T-helper 9 cell (primary cell): ENCODE measurements around the gene GRIK4.

ENCODE experiments used
- DNase-seq: peaks from one replicate; pipeline ENCODE4 v3.0.0-alpha.2; 2020

Gene GRIK4

DNA sequence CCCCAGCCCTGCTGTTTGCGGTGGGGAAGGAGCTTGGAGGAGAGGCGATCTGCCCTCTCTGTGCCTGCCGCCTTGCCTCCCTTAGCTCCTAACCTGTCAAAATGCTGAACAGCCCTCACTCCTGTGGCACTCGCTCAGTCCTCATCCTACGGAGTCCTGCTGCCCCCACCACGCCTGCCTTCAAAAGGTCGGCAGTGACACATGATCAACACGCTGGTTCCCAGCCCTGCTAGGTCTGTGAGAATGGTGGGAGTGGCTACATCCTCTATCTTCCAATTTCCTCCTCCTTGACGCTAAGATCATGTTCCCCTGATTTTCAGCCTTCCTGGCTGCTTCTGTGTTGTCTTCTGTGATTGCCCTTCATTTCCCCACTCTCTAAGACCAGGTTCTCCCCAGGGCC is 392.1 kb downstream of the GRIK4 start:
- no peak for DNase-seq

- DNase-seq: no peak
Measured at GRCh38 chr11:120904116-120904515, 392.6 kb downstream of the GRIK4 start.

DNA sequence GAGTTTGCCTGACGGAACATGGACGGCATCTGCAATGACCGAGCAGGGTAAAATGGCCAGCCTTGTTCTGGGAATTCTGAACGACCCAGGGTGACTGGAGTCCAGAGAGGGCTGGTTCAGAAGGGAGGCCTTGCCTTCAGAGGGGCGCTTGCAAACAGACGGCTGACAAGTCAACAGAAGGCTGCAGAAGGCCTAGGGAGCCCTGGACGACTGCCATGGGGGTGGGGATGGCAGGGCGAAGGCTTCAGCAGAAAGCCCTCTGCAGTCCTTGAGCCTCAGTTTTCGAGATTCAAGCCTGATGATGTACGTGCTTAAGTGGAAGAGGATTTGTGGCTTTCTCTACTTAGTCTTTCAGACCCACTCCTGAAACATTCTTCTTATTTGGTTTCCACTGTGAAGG is 395.2 kb downstream of the GRIK4 start:
- DNase-seq: no peak

GRCh38 chr11:120907971-120908370 is 396.4 kb downstream of the GRIK4 start:
- no peak for DNase-seq

DNA sequence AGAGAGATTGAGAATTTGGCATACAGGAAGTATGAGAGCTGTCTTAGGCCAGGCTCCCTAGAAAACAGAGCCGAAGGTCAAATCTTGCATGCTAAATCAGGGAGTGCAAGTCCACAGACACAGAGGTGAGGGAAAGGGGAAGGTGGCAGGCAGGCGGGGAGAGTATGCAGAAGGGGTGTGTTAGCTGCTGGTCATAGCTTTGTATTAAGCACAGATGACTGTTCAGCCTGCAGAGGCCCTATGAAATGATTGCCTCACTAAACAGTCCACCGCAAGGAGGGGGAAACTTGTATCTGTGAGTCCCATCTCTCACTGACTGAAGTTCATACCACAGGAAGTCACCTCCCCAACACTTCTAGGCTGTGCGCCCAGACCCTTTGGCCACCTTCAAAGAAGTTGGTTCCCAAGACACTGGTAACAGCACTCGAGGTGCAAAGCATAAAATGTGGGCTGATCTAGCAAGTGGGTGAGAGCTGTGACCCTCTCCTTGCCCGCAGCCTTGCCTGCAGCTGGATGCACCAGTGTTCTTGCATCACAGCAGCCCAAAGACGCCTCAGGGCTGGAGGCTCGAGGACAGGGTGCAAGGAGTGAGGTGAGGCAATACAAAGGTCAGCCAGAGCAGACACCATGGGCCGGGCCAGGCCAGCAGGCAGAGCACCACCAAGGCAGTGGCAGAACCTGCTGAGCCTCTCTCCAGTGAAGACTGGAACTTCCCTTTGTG is 397.1 kb downstream of the GRIK4 start:
- DNase-seq: no peak

DNA sequence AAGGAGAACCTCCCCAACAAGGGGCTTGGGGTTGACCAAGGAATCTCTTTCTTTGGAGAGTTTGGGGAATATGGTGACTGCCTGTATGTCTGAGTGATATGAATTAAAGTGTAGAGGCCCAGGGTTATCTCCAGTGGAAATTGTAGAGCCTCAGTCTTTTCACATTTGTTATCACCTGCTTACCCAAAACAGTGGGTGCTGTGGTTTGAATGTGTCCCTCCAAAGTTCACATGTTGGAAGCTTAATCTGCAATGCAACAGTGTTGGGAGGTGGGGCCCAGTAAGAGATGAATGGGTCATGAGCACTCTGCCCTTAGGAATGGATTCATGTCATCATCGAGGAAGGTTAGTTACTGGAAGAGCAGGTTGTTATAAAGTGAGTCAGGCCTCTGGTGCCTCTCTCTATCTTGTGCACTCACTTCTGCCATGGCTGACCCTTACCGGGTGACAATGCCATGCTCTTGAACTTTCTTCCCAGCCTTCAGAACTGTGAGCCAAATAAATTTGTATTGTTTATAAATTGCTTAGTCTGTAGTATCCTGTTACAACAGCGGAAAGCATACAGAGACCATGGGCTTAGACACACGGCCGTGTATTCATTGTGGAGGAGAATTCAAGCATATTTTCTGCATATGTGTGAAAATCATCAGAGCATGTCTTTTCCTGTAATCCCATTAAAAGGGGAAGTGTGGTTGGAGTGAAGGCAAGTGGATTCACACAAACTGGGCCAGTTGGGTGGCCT is 398.3 kb downstream of the GRIK4 start:
- DNase-seq: no peak

DNA sequence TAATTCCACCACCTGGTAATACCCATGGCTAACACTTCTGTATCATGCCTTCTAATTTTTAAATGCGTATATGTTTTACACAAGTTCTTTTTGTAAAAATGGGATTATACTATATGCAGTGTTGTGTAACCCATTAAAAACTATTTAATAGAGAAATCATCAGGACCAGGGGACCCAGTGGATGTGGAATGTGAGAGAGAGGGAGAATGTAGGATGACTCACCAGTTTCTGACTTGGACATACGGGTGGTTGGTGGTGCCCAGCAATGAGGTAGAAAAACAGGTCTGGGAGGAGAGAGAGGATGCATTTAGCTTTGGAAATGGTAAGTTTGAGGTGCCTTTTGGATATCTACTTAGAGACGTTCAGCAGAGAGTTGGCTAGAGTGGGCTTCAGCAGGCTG is 400.4 kb downstream of the GRIK4 start:
- no peak for DNase-seq

DNA sequence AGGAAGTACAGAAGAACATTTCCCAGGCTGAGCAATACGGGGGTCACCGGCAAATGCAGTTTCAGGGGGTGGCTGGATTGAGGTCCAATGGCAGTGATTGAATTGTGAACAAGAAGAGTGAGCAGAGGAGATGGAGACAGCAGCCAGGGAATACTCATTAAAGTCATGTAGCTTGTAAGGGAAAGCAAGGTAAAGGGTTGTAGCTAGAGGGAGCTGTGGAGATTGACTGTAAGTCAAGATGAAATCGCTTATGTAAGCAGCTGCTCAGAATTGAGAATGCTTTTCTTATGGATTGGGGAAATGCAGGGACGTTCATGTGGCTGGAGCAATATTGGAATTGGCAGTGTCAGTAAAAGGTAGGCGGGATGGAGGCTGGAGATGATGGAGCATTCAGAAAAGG is 401.0 kb downstream of the GRIK4 start:
- no peak for DNase-seq

GRCh38 chr11:120912915-120913314 is 401.4 kb downstream of the GRIK4 start:
- DNase-seq: no peak

GRCh38 chr11:120914021-120914420 is 402.5 kb downstream of the GRIK4 start:
- DNase-seq: no peak

- no peak for DNase-seq
Measured at GRCh38 chr11:120914601-120915000, 403.1 kb downstream of the GRIK4 start.

GRCh38 chr11:120917559-120918239 is 406.2 kb downstream of the GRIK4 start:
- DNase-seq: no peak

GRCh38 chr11:120918257-120918656 is 406.7 kb downstream of the GRIK4 start:
- no peak for DNase-seq

DNA sequence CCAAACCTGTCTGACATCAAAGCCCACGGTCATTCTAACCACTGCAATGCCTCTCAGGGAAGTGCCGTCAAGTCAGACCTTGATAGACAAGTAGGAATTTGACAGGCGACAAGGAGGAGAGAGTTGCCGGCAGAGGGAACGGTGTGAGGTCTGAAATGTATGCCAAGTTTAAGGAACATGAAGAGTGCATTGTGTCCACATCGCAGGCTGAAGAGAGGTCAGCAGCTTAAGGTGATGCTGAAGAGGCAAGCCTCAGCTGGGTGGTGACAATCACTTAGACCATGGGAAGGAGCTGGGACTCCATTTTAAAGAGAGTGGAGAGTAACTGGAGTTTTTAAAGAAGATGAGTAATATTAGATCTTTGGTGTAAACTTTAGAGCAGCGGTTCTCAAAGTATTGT is 407.5 kb downstream of the GRIK4 start:
- DNase-seq: no peak

GRCh38 chr11:120919566-120919965 is 408.0 kb downstream of the GRIK4 start:
- DNase-seq: no peak

GRCh38 chr11:120923866-120924508 is 412.4 kb downstream of the GRIK4 start:
- DNase-seq: no peak

DNA sequence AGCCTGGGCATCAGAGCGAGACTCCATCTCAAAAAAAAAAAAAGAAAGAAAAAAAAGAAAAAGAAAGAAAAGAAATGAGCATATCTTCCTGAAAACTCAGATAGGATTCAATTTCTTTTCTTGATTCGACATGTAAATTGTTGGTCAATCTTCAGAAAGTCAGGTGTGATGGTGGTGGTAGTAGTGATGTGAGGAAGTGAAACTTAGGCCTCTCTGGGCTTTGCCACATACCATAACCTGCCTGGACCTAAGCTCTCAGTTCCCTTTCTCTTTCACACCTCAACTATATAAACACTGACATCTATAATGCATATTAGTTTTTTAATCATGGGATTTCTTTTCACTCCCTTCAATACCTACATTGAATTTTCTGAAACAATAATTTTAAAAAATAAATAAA is 414.4 kb downstream of the GRIK4 start:
- DNase-seq: no peak

- no peak for DNase-seq
Measured at GRCh38 chr11:120928627-120929026, 417.1 kb downstream of the GRIK4 start.

DNA sequence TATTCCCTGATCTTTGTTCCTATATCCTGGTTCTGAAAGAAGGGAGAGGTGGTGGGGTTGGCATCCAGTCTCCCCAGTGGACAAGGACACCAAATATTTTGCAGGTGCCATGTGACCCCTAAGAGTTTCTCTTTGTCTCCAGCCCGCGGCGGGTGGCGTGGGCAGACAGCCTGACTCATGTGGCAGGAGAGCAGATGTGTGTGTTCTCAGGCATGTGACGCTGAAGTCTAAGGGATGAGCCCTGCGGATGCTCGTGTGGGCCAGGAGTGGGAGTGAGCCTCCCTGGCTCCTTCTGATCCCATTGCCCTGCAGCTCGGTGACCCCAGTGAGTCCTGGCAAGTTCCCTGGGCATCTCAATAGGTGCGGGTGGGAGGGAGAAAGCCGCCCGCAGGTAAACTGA is 417.5 kb downstream of the GRIK4 start:
- no peak for DNase-seq

- peak; percentile 16 for DNase-seq
Measured at GRCh38 chr11:120929664-120930154, 418.2 kb downstream of the GRIK4 start.

DNA sequence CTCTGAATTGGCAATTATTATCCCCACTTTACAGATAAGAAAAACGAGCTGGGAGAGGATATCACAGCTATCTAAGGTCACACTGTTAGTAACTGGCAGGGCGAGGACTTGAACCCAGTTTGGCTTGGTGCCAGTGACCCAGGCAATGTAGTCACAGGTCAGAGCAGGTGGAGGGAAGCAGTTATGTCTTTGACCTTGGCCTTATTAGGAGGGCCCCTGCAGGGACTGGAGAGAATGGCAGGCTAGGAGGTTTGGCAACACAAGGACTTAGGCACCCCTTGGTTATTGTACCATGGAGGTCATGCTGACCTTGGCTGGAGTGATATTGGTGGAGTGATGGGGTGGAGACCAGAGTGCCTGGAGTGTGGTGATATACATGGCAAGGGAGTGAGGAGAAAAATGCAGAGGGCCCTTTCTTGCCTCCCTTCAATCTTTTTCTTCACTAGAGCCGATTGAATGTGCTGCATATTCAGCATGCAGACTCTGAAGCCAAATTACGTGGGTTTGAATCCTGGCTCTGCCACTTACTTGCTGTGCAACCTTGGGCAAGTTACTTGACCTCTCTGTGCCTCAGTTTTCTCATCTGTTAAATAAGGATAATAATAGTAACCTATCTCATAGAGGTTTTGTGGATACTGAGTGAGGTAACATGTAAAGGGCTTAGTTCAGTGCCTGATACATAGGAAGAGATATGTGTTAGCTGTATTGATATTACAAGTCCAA is 419.7 kb downstream of the GRIK4 start:
- no peak for DNase-seq

- no peak for DNase-seq
Measured at GRCh38 chr11:120932305-120932915, 420.9 kb downstream of the GRIK4 start.
